ENCODE results near the gene ENTPD6. TPM values are rescaled to one million over a fixed set of nuclear protein-coding genes. Genes with fewer than 3 reads are reported as not detected.

Gene ENTPD6
- total RNA-seq, 1 donor from 2014 or later, result 44.4 TPM

GRCh38 chr20:25247956-25248785, 52.7 kb downstream of the ENTPD6 start, which contains the start of gene PYGB:
Gene PYGB (plus strand): TSS chr20:25248085. CDS start chr20:25248179, 94 bp downstream.
- no peak for TF ChIP-seq CTCF (IDR thresholded peaks at IDR 0.05)
- H3K9me3 Mint-ChIP-seq, result no peaks in the 10 kb centered on the region
- peaks cover 25% of the 10 kb centered on the region for H3K4me1 Mint-ChIP-seq
- H3K27me3 Mint-ChIP-seq, result peaks cover 10% of the 10 kb centered on the region
- CTCF ChIA-PET, result interaction anchor here (0.9 to 2.2 kb wide), 3 partner anchors 44 to 151 kb away, joined by 3 to 9 read pairs (median 7); partner anchors contain the start of gene ENTPD6
- POLR2A ChIA-PET, result interaction anchor here (0.6 to 3.7 kb wide), 10 partner anchors 27 to 1898 kb away, joined by 3 to 19 read pairs (median 6); partner anchors contain the start of genes ABHD12, ACSS1 and ENTPD6
- peaks cover 3% of the 10 kb centered on the region for H3K36me3 Mint-ChIP-seq (ENCODE audit: low read depth)
- H3K4me3 Mint-ChIP-seq, result peak within 1 kb of the TSS; percentile 94
- peak; percentile 77 for DNase-seq
- peak within 1 kb of the TSS; percentile 86 for H3K27ac Mint-ChIP-seq
- peak; percentile 87 for ATAC-seq (ENCODE audit: low read depth)
- intact Hi-C loops (cut with micrococcal nuclease), result loop anchor here (1.0 to 5.0 kb wide), 10 partner anchors 17 to 1896 kb away; partner anchors contain the start of genes ABHD12, ACSS1, APMAP and ENTPD6

- intact Hi-C loops (cut with micrococcal nuclease), result loop anchor here (1.0 to 5.0 kb wide), 5 partner anchors 40 to 1896 kb away; partner anchors contain the start of genes ABHD12, NANP and NXT1
- Mint-ChIP-seq H3K4me3 (peak overlapping the region; percentile 86), H3K27ac (no peak overlapping the region), H3K9me3 (no peaks in the 10 kb centered on the region), H3K4me1 (peaks cover 25% of the 10 kb centered on the region), H3K27me3 (peaks cover 4% of the 10 kb centered on the region), H3K36me3 (ENCODE audit: low read depth) (peaks cover 5% of the 10 kb centered on the region)
- ChIA-PET POLR2A (interaction anchor here (1.8 to 3.7 kb wide), 3 partner anchors 45 to 70 kb away, joined by 6 to 19 read pairs (median 6); partner anchors contain the start of gene ENTPD6), CTCF (no interaction called here)
- DNase-seq, result no peak
- no peak for ATAC-seq (ENCODE audit: low read depth)
- no peak for TF ChIP-seq CTCF (IDR thresholded peaks at IDR 0.05)
These were observed 53.3 kb downstream of the ENTPD6 start for GRCh38 chr20:25248786-25249172.

GRCh38 chr20:25249198-25249931, 53.9 kb downstream of the ENTPD6 start:
- H3K4me1 Mint-ChIP-seq, result peaks cover 25% of the 10 kb centered on the region
- CTCF ChIA-PET, result no interaction called here
- H3K27me3 Mint-ChIP-seq, result peaks cover 3% of the 10 kb centered on the region
- H3K36me3 Mint-ChIP-seq (ENCODE audit: low read depth), result peaks cover 5% of the 10 kb centered on the region
- no peak overlapping the region for H3K27ac Mint-ChIP-seq
- ATAC-seq (ENCODE audit: low read depth) (no peak), DNase-seq (no peak)
- H3K4me3 Mint-ChIP-seq, result peak overlapping the region; percentile 86
- intact Hi-C loops (cut with micrococcal nuclease), result loop anchor here (2.0 to 5.0 kb wide), 2 partner anchors 39 to 1897 kb away; partner anchors contain the start of gene NXT1
- POLR2A ChIA-PET, result interaction anchor here (2.3 to 3.7 kb wide), 2 partner anchors 54 to 69 kb away, joined by 6 to 19 read pairs; partner anchors contain the start of gene ENTPD6
- no peaks in the 10 kb centered on the region for H3K9me3 Mint-ChIP-seq
- no peak for TF ChIP-seq CTCF (IDR thresholded peaks at IDR 0.05)

GRCh38 chr20:25250508-25250907, 55.0 kb downstream of the ENTPD6 start:
- CTCF ChIA-PET, result no interaction called here
- POLR2A ChIA-PET, result no interaction called here
- ATAC-seq (ENCODE audit: low read depth), result no peak
- TF ChIP-seq CTCF (IDR thresholded peaks at IDR 0.05), result no peak
- Mint-ChIP-seq H3K27ac (no peak overlapping the region), H3K36me3 (ENCODE audit: low read depth) (peaks cover 5% of the 10 kb centered on the region), H3K4me3 (no peak overlapping the region), H3K27me3 (peaks cover 3% of the 10 kb centered on the region), H3K4me1 (peaks cover 25% of the 10 kb centered on the region), H3K9me3 (no peaks in the 10 kb centered on the region)
- no peak for DNase-seq
- intact Hi-C loops (cut with micrococcal nuclease), result no loop called here

Data from activated B cell treated with CpG ODN at 0.5 μM for 24 hours (primary cell).